Skeletal muscle tissue (tissue), 4 donors: ENCODE results near the gene ARL5C. TPM values are rescaled to one million over a fixed set of nuclear protein-coding genes. Genes with fewer than 3 reads are reported as not detected.

Experiments
- H3K27ac ChIP-seq: one replicate; pipeline ENCODE4 v1.7.0; 2013; ENCODE audit warnings: mild to moderate bottlenecking, low read depth, low read length, inconsistent platforms
- H3K27me3 ChIP-seq, 3 donors: one replicate each; pipeline ENCODE4 v1.7.0; 2013; ENCODE audit warnings: low read length in 3 of 3; ENCODE audit not compliant: control insufficient read depth in 3 of 3, insufficient read depth in 3 of 3
- H3K36me3 ChIP-seq, 3 donors: one replicate each; pipeline ENCODE4 v1.7.0; 2013; ENCODE audit warnings: low read length in 3 of 3; ENCODE audit not compliant: control insufficient read depth in 3 of 3, insufficient read depth in 3 of 3
- H3K4me1 ChIP-seq, 3 donors: one replicate each; pipeline ENCODE4 v1.7.0; 2013; ENCODE audit warnings: low read length in 3 of 3, mild to moderate bottlenecking in 3 of 3; ENCODE audit not compliant: control insufficient read depth in 3 of 3, insufficient read depth in 3 of 3
- H3K4me3 ChIP-seq, 3 donors: one replicate each; pipeline ENCODE4 v1.7.0; 2013; ENCODE audit warnings: low read length in 3 of 3
- H3K9ac ChIP-seq, 3 donors: one replicate each; pipeline ENCODE4 v1.7.0; 2013; ENCODE audit warnings: low read length in 3 of 3, mild to moderate bottlenecking in 3 of 3, moderate library complexity in 2 of 3, low read depth in 1 of 3
- H3K9me3 ChIP-seq, 3 donors: one replicate each; pipeline ENCODE4 v1.7.0; 2013; ENCODE audit warnings: low read length in 3 of 3; ENCODE audit not compliant: control insufficient read depth in 3 of 3
- total RNA-seq: library from RNA; depleted of rRNA; stranded (reverse); fragments of >200 nt; gene quantifications from one replicate; pipeline ENCODE4 v1.2.3, GENCODE V29; 2014
- donor health status: Osteomylitis.

The ARL5C gene
- total RNA-seq, 1 donor from 2014 or later = under 0.01 TPM

DNA sequence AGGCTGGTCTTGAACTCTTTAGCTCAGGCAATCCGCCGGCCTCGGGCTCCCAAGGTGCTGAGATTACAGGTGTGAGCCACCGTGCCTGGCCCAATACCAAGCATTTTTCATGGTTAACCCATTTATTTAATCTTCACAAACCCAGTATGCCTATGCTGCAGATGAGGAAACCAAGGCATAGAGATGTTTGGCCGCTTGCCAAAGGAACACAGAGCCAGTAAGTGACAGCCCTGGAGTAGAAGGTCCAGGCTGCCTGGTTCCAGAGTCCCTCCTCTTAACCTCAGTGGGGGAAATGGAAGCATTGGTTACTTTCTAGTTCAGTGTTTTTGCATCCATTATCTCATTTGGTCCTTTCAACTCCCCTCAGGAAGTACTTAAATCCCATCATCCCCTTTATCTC, 15.3 kb upstream of the ARL5C start:
- Histone ChIP-seq H3K27me3 (no peaks in the 10 kb centered on the region), H3K4me3 (no peak overlapping the region), H3K36me3 (peaks cover 60 to 66% (median 62%) of the 10 kb centered on the region in 3 donors), H3K9ac (no peak overlapping the region), H3K9me3 (no peaks in the 10 kb centered on the region), H3K27ac (no peak overlapping the region), H3K4me1 (peaks cover 2 to 30% (median 5%) of the 10 kb centered on the region in 3 donors)

DNA sequence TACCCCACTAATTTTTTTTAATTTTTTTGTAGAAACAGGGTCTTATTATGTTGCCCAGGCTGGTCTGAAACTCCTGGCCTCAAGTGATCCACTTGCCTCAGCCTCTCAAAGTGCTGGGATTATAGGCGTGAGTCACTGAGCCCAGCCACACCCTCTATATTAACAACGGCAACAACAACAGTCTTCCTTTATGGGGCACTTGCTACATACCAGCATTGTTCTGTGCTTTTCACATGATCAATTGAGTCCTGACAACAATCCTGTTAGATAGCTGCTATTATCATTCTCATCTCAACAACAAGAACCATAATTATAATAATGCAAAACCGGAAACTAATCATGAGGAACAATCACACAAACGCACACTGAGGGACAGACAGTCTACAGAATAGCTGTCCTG, 12.6 kb upstream of the ARL5C start:
- Histone ChIP-seq H3K27ac (no peak overlapping the region), H3K36me3 (peaks cover 41 to 48% (median 46%) of the 10 kb centered on the region in 3 donors), H3K4me1 (peaks cover 4 to 50% (median 31%) of the 10 kb centered on the region in 3 donors), H3K9ac (no peak overlapping the region), H3K9me3 (no peaks in the 10 kb centered on the region), H3K27me3 (no peaks in the 10 kb centered on the region), H3K4me3 (no peak overlapping the region)

DNA sequence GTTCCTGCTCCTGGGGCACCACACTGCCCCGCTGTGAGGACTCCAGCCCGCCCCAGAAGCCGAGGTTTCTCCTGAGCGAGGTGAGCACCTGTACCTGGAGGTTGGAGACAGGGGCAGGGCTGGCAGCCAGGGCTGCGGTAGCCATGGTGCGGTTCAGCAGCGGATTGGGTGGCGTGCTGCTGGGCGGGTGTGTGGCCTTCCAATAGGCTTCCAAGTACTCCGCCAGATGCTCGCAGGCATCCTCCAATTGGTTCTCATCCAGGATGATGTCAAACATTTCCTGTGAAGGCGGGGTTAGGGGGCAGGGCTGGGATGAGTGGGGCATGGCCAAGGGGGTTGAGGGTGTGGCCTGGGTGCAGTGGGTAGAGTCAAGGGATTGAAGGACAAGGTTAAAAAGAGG, 11.3 kb upstream of the ARL5C start:
- Histone ChIP-seq H3K9me3 (no peaks in the 10 kb centered on the region), H3K36me3 (peaks cover 34 to 45% (median 38%) of the 10 kb centered on the region in 3 donors), H3K4me3 (no peak overlapping the region), H3K9ac (no peak overlapping the region), H3K4me1 (peaks cover 4 to 55% (median 36%) of the 10 kb centered on the region in 3 donors), H3K27ac (no peak overlapping the region), H3K27me3 (no peaks in the 10 kb centered on the region)

DNA sequence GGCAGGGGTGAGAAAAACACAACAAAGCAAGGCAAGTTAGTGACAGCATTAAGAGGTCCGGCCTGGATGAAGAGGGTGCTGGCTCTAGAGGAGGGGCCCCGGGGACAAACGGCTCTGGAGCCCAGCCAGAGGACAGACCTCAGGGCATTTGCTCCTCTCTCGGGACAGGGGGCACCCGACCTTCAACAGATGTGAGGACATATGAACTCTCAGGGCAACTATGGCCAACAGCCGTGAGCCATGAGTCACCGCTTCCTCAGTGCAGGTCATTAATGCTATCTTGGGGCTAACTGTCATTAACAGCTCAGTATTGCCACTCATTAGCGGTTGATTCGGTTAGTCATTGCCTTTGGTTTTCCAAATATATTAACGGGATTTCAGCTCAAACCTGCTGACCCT, 9.7 kb upstream of the ARL5C start:
- H3K4me3 ChIP-seq = no peak overlapping the region
- H3K27ac ChIP-seq = peak overlapping the region; percentile 68
- no peaks in the 10 kb centered on the region for H3K9me3 ChIP-seq
- H3K9ac ChIP-seq = peak overlapping the region in 2 of 3 donors; percentile 40 to 45
- no peaks in the 10 kb centered on the region for H3K27me3 ChIP-seq
- H3K36me3 ChIP-seq = peaks cover 29 to 40% (median 32%) of the 10 kb centered on the region in 3 donors
- H3K4me1 ChIP-seq = peaks cover 4 to 55% (median 36%) of the 10 kb centered on the region in 3 donors

GRCh38 chr17:39174920-39175694, 9.1 kb upstream of the ARL5C start:
- Histone ChIP-seq H3K27me3 (no peaks in the 10 kb centered on the region), H3K4me1 (peaks cover 4 to 55% (median 36%) of the 10 kb centered on the region in 3 donors), H3K36me3 (peaks cover 28 to 38% (median 32%) of the 10 kb centered on the region in 3 donors), H3K4me3 (no peak overlapping the region), H3K9ac (peak overlapping the region in 2 of 3 donors; percentile 40 to 45), H3K9me3 (no peaks in the 10 kb centered on the region), H3K27ac (peak overlapping the region; percentile 68)

- H3K27ac ChIP-seq = no peak overlapping the region
- H3K4me1 ChIP-seq = peaks cover 4 to 55% (median 36%) of the 10 kb centered on the region in 3 donors
- peaks cover 25 to 29% (median 29%) of the 10 kb centered on the region in 3 donors for H3K36me3 ChIP-seq
- H3K4me3 ChIP-seq = no peak overlapping the region
- H3K9me3 ChIP-seq = no peaks in the 10 kb centered on the region
- peak overlapping the region in 1 of 3 donors; percentile 25 for H3K9ac ChIP-seq
- no peaks in the 10 kb centered on the region for H3K27me3 ChIP-seq
These were observed 7.7 kb upstream of the ARL5C start for GRCh38 chr17:39173526-39174274.

DNA sequence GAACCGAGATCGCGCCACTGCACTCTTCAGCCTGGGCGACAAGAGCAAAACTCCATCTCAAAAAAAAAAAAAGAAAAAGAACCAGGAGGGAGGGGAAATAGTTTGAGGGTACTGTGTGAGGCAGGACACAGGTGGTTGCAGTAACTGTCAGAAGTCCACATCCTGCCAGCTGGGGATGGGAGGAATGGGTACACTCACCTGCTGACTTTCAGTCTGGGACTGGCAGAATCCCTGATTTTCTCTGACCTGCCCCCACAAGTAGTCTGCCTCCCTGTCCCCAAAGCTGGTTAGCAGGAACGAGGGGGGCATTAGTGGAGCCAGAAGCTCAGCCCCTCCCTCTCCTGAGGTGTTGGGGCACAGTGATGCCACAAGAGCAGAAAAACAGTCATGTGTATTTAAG, 7.1 kb upstream of the ARL5C start:
- no peak overlapping the region for H3K27ac ChIP-seq
- H3K27me3 ChIP-seq = no peaks in the 10 kb centered on the region
- H3K4me3 ChIP-seq = no peak overlapping the region
- peaks cover 24 to 26% (median 24%) of the 10 kb centered on the region in 3 donors for H3K36me3 ChIP-seq
- H3K9me3 ChIP-seq = no peaks in the 10 kb centered on the region
- H3K4me1 ChIP-seq = peaks cover 4 to 50% (median 35%) of the 10 kb centered on the region in 3 donors
- H3K9ac ChIP-seq = no peak overlapping the region

- H3K4me3 ChIP-seq = no peak overlapping the region
- peaks cover 10 to 41% (median 39%) of the 10 kb centered on the region in 3 donors for H3K4me1 ChIP-seq
- no peaks in the 10 kb centered on the region for H3K27me3 ChIP-seq
These were observed 6.0 kb upstream of the ARL5C start for GRCh38 chr17:39171933-39172332.

DNA sequence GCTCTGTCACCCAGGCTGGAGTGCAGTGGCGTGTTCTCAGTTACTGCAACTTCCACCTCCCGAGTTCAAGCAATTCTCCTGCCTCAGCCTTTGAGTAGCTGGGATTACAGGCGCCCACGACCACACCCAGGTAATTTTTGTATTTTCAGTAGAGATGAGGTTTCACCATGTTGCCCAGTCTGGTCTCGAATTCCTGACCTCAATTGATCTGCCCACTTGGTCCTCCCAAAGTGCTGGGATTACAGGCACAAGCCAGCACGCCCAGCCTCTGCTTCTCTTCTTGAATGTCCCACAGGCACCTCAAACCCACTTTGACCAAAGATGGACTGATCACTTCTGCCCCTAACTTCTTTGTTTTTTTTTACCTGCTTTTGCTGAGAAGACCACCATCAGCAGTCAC, 4.6 kb upstream of the ARL5C start:
- Histone ChIP-seq H3K27ac (no peak overlapping the region), H3K4me3 (no peak overlapping the region), H3K9ac (no peak overlapping the region), H3K36me3 (peaks cover 0 to 3% (median 0%) of the 10 kb centered on the region in 3 donors), H3K9me3 (no peaks in the 10 kb centered on the region), H3K27me3 (no peaks in the 10 kb centered on the region), H3K4me1 (peaks cover 8 to 35% (median 31%) of the 10 kb centered on the region in 3 donors)

More at GRCh38 chr17:39171933-39172332, 6.0 kb upstream of the ARL5C start:
- Histone ChIP-seq H3K27ac (no peak overlapping the region), H3K9ac (no peak overlapping the region), H3K9me3 (no peaks in the 10 kb centered on the region), H3K36me3 (peaks cover 12 to 15% (median 13%) of the 10 kb centered on the region in 3 donors)

GRCh38 chr17:39170109-39170508, 4.1 kb upstream of the ARL5C start:
- H3K27me3 ChIP-seq = no peaks in the 10 kb centered on the region
- no peaks in the 10 kb centered on the region for H3K36me3 ChIP-seq
- H3K9me3 ChIP-seq = no peaks in the 10 kb centered on the region
- H3K9ac ChIP-seq = no peak overlapping the region
- H3K27ac ChIP-seq = no peak overlapping the region
- no peak overlapping the region for H3K4me3 ChIP-seq
- H3K4me1 ChIP-seq = peaks cover 12 to 35% (median 31%) of the 10 kb centered on the region in 3 donors
